AG09319 (cell line): ENCODE data around the gene XRN2.

ENCODE experiments used
- DNase-seq: peaks from one replicate; pipeline ENCODE4 v3.0.0-alpha.2; 2010; ENCODE audit warnings: low read depth; ENCODE audit errors: extremely low read depth
- TF ChIP-seq, protein P1 (sequence below): IDR thresholded peaks from 2 replicates; pipeline ENCODE4 v1.5.1; 2011; ENCODE audit warnings: low read depth, mild to moderate bottlenecking, inconsistent platforms, low read length, moderate library complexity

Gene XRN2

DNA sequence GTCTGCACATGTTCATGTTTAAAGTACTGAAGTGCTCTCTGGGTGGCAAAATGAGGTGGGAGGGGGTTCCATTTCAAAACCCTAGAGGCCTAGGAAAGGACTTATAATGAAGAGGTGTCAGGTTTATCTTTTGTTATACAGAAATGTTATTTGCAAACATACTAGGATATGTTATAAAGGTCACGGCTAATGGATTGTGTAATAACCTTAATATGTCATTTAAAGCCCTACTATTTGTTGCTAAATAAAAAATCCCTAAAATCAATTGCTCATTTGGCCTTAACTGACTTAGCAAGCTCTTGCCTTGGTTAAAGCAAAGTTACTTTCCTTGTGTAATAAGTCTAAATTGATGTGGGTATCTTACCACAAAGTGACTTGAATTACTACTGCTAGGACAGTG is 85.4 kb downstream of the XRN2 start:
- TF ChIP-seq, protein P1, sequence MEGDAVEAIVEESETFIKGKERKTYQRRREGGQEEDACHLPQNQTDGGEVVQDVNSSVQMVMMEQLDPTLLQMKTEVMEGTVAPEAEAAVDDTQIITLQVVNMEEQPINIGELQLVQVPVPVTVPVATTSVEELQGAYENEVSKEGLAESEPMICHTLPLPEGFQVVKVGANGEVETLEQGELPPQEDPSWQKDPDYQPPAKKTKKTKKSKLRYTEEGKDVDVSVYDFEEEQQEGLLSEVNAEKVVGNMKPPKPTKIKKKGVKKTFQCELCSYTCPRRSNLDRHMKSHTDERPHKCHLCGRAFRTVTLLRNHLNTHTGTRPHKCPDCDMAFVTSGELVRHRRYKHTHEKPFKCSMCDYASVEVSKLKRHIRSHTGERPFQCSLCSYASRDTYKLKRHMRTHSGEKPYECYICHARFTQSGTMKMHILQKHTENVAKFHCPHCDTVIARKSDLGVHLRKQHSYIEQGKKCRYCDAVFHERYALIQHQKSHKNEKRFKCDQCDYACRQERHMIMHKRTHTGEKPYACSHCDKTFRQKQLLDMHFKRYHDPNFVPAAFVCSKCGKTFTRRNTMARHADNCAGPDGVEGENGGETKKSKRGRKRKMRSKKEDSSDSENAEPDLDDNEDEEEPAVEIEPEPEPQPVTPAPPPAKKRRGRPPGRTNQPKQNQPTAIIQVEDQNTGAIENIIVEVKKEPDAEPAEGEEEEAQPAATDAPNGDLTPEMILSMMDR: no peak
- DNase-seq: no peak

DNA sequence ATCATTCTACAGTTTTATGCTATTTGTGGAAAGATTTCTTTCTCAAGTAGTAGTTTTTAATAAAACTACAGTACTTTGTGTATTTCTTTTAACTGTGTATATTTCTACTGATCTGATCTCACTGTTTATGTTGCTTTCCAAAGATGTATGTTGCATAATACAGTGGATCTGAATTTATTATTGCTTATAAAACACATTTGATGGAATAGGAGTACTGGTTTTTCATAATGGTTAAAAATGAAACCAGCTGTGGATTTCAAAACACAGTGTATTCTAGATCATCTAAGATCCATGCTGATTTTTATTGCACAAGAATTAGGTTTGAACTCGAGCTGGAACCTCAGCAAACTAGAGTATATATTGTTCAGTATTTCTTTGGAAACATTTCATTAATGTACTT is 86.2 kb downstream of the XRN2 start:
- TF ChIP-seq, protein P1: no peak
- DNase-seq: peak; percentile 10

DNA sequence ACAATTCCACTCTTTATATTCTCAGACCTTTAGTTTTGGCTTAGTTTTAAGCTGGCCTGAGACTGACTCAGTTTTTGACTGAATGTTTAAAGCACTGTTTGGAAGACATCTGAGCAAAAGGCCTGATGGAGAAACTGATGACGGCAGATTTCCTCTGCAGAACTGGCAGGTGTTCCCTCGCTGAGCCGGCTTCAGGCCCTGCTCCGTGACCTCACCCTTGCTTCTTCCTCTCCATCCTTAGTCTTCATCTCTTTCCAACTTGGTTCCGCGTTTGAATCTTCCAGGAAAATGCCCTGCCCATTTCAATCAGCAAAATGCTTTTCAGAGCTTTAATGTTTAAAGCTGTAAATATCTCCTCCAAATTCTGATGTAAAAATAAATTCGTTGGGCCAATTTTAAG is 87.6 kb downstream of the XRN2 start:
- TF ChIP-seq, protein P1: no peak
- no peak for DNase-seq

DNA sequence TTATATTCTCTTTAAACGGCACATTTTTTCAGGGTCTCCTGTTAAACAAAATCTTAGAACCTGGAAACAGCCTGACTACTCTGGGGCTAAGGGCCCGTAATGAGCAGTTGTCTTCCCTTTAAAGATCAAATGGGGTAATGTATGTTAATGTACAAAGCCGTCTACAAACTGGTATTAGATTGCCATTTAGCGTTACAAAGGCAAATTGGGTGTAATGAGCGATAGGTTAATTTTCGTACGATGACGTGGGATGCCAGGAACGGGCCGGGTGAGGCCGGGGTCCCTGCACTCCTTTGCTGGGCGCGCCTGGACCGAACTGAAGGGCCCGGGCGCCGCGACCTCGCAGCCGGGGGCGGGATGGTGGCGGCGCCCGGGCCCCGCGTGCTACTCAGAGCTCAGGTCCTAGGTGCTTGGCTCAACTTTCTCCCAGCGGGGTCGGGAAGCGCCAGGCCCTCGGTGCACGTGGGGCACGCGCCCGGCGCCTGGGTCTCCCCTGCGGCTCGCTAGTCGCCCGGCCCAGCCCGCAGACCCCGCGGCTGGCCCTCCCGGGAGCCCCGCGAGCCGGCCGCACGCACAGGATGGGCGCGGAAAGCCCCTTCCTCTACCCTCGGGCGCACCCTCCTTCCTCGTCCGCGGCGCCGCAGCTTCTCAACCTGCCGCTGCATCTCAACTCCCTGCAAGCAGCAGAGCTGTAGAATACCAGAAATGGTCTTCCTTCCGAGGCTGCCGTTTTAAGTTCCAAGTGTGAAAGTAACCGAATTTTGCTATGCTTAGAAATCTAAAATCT is 88.2 kb downstream of the XRN2 start:
- no peak for DNase-seq
- TF ChIP-seq, protein P1: no peak

DNA sequence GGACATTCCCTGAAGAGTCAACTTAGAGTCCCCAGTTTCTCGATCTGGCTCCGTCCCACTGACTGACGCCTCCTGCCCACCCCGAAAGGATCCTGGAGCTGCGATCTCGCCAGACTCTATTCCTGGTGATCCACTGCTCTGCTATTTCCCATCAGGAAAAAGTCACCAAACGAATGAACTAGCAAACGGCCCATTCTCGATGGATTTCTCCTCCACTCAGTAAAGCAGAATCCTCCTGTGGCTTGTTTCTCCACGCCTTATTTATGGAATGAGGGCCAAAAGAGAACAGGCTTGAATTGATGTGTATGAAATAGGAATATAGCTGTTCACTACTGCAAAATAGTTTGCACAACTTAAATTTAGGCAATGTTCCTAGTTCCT is 88.8 kb downstream of the XRN2 start:
- no peak for DNase-seq
- TF ChIP-seq, protein P1: no peak

DNA sequence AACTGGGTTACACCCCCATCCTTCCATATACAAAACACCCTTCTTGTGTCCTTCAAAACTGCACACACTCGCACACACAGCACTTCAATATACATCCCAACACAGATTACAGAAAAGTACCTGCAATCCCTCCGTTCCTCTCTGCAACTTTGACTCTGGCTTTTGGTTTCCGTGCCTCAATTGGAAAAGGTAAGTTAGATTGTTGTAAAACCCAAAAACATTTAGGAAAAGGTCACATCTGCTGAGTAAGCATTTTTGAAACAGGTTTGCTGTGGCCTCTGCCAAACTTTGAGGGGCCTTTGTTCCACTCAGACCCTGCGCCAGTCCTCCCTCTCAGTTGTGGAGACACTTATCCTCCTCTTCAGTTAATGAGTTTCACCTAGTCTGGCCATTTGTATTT is 90.0 kb downstream of the XRN2 start:
- DNase-seq: no peak
- TF ChIP-seq, protein P1: no peak

DNA sequence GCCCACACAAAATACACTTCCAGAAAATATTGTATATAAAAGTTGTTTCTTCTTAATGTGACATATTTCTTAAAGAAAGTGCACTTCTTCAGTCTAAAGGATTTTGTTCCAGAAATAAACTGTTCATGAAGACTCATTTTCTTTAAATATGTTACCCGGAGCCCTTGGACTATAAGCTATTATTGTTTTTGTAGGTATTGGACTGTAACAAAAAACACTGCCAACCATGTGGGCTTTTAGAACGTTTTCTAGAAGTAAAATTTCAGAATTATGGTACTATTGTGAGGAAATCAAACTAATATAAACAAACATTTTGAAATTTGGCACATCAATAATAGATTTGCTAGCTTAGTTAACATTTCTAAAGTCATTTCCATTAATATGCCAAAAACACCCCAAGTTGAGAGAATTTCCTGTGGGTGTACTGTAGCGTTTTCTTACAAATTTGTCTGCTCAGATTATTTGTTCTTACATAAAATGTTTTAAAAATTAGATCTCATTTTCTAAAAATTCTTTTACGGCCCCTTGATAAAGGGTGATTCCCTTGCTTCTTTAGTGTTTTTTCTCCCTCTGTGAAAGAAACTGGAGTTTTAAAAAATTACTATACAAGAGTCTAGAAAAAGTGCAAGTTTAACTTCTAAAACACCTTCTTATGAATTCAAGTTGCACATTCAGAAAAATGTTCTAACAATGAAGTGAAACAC is 90.8 kb downstream of the XRN2 start:
- TF ChIP-seq, protein P1: no peak

More for the DNA sequence above, 90.8 kb downstream of the XRN2 start:
- DNase-seq: no peak
